AG09309 (cell line): ENCODE data around the gene SGIP1.

Source experiments
- DNase-seq: peaks from one replicate; pipeline ENCODE4 v3.0.0-alpha.2; 2010; ENCODE audit warnings: low read depth
- H3K4me3 ChIP-seq: 2 replicates; pipeline ENCODE4 v1.5.1; 2011; ENCODE audit warnings: mild to moderate bottlenecking, low read depth, low read length, moderate library complexity; ENCODE audit not compliant: control insufficient read depth
- TF ChIP-seq, protein P1 (sequence below): IDR thresholded peaks from 2 replicates; pipeline ENCODE4 v1.5.1; 2011; ENCODE audit warnings: mild to moderate bottlenecking, low read depth, low read length, inconsistent platforms; ENCODE audit not compliant: insufficient read depth, control insufficient read depth; ENCODE audit errors: missing control alignments

The SGIP1 gene

DNA sequence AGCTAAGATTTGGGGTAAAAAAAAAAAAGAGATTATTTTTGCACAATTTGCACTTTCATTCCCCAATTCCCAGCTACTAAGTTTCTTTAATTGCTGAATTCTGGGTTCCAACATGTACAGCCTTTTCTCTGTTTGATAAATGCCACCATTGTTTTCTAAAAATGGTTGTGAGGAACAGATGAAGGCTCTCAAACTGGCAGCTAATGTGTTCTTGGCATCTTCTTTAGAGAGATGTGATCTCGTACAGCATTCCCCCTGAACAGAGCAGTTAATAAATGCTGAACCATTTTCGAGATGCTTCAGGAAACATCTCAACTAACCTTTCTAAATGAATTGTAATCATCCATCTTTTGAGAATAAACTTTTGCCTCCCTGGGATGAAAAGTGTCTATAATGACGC, 110.4 kb downstream of the SGIP1 start:
- DNase-seq: no peak
- TF ChIP-seq, protein P1, sequence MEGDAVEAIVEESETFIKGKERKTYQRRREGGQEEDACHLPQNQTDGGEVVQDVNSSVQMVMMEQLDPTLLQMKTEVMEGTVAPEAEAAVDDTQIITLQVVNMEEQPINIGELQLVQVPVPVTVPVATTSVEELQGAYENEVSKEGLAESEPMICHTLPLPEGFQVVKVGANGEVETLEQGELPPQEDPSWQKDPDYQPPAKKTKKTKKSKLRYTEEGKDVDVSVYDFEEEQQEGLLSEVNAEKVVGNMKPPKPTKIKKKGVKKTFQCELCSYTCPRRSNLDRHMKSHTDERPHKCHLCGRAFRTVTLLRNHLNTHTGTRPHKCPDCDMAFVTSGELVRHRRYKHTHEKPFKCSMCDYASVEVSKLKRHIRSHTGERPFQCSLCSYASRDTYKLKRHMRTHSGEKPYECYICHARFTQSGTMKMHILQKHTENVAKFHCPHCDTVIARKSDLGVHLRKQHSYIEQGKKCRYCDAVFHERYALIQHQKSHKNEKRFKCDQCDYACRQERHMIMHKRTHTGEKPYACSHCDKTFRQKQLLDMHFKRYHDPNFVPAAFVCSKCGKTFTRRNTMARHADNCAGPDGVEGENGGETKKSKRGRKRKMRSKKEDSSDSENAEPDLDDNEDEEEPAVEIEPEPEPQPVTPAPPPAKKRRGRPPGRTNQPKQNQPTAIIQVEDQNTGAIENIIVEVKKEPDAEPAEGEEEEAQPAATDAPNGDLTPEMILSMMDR: no peak
- H3K4me3 ChIP-seq: no peak overlapping the region

- no peak for DNase-seq
- TF ChIP-seq, protein P1: no peak
- no peak overlapping the region for H3K4me3 ChIP-seq
These were observed 115.1 kb downstream of the SGIP1 start for GRCh38 chr1:66648901-66649595.

DNA sequence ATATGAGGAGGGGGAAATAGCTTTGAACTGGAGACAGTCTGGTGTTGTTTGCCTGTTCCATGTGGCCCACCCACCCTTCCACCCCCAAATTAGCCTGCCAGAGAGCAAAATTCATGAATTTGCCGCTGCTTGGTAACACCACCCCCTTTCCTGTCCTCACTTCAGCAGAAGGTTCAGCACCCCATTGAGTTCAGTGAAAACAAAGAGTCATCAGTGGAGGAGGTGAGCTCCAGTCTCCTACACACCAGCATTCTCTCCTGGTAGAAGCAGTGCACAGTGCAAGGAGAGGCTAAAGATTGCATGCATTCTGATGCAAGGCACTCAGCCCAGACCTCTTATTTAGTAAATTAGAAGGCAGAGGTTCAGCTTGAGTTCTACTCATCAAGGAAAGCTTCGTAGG, 118.6 kb downstream of the SGIP1 start:
- H3K4me3 ChIP-seq: no peak overlapping the region
- no peak for DNase-seq
- TF ChIP-seq, protein P1: no peak

DNA sequence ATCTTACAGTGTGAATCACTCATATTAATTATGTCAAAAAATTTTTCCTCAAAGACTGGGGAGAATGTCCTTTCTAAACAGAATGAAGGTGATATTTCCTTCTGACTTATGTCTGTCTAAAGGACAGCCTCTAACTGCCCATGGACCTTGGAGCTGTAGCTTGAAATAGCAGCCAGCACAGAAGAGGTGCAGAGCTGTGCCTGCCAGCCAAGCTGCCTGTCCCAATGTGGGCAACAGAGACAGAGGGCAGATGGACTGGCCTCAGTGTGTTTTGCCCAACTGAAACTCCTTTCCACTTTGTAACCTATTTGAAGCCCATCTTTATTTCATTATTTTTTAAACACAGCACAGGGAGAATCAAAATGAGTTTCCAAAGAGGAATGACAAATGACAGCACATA, 120.7 kb downstream of the SGIP1 start:
- no peak for DNase-seq
- H3K4me3 ChIP-seq: no peak overlapping the region
- TF ChIP-seq, protein P1: no peak

- TF ChIP-seq, protein P1: no peak
- H3K4me3 ChIP-seq: no peak overlapping the region
- no peak for DNase-seq
These were observed 137.5 kb downstream of the SGIP1 start for GRCh38 chr1:66671455-66671854.

DNA sequence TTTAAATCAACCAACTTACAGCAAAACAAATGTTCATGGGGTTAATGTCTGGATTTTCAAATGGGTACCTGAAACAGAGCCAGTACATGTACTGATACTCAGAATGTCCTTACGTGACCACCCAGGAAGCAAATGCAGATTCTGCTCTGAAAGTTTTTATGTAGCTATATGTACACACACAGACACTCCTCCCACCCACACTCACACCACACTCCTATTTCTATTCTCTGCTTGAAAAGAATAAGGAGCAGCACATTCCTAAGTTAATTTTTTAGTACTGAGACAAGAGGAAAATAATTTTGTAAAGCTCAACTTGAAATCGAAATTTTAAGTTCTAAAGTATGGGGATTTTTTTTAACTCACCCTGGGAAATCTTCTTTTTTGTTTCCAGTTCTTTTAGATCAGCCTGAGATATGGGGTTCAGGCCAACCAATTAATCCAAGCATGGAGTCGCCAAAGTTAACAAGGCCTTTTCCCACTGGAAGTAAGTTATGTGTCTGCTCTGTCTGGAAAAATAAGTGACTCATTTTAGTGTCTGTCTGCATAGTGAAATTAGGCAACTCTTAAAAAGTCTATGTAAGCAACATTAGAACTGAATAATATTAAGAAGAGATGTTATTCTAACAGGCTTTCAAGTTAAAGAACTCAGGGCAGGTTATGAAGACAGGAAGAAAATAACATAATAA, 142.8 kb downstream of the SGIP1 start:
- TF ChIP-seq, protein P1: no peak
- DNase-seq: peak; percentile 87
- H3K4me3 ChIP-seq: no peak overlapping the region
